ENCODE measurements around the gene ARF6.

Gene ARF6

GRCh38 chr14:49876563-49877127 is 16.2 kb upstream of the ARF6 start:
- no peak for TF ChIP-seq SIN3A (IDR thresholded peaks at IDR 0.05; ENCODE audit: borderline replicate concordance, insufficient read depth, low read length)
- TF ChIP-seq TAF1 (IDR thresholded peaks at IDR 0.05; ENCODE audit: borderline replicate concordance, insufficient read depth, low read length): no peak
- TF ChIP-seq REST (IDR thresholded peaks at IDR 0.05; ENCODE audit: insufficient read depth in 1 of 2, low read depth in 2 of 2, low read length in 2 of 2): no peak
- TF ChIP-seq POLR2AphosphoS5 (IDR thresholded peaks at IDR 0.05; ENCODE audit: low read depth, low read length): no peak
- TF ChIP-seq FOXP2 (optimal IDR thresholded peaks at IDR 0.05; ENCODE audit: borderline replicate concordance, extremely low read depth, extremely low read length, insufficient read depth): no peak

- TF ChIP-seq TAF1 (IDR thresholded peaks at IDR 0.05; ENCODE audit: borderline replicate concordance, insufficient read depth, low read length): no peak
- TF ChIP-seq FOXP2 (optimal IDR thresholded peaks at IDR 0.05; ENCODE audit: borderline replicate concordance, extremely low read depth, extremely low read length, insufficient read depth): no peak
- no peak for TF ChIP-seq SIN3A (IDR thresholded peaks at IDR 0.05; ENCODE audit: borderline replicate concordance, insufficient read depth, low read length)
- no peak for TF ChIP-seq POLR2AphosphoS5 (IDR thresholded peaks at IDR 0.05; ENCODE audit: low read depth, low read length)
- no peak for TF ChIP-seq REST (IDR thresholded peaks at IDR 0.05; ENCODE audit: insufficient read depth in 1 of 2, low read depth in 2 of 2, low read length in 2 of 2)
Observed at GRCh38 chr14:49879646-49880204, 13.2 kb upstream of the ARF6 start.

GRCh38 chr14:49880267-49881064 is 12.4 kb upstream of the ARF6 start:
- no peak for TF ChIP-seq POLR2AphosphoS5 (IDR thresholded peaks at IDR 0.05; ENCODE audit: low read depth, low read length)
- no peak for TF ChIP-seq SIN3A (IDR thresholded peaks at IDR 0.05; ENCODE audit: borderline replicate concordance, insufficient read depth, low read length)
- no peak for TF ChIP-seq FOXP2 (optimal IDR thresholded peaks at IDR 0.05; ENCODE audit: borderline replicate concordance, extremely low read depth, extremely low read length, insufficient read depth)
- TF ChIP-seq REST (IDR thresholded peaks at IDR 0.05; ENCODE audit: insufficient read depth in 1 of 2, low read depth in 2 of 2, low read length in 2 of 2): no peak
- TF ChIP-seq TAF1 (IDR thresholded peaks at IDR 0.05; ENCODE audit: borderline replicate concordance, insufficient read depth, low read length): no peak

- no peak for TF ChIP-seq FOXP2 (optimal IDR thresholded peaks at IDR 0.05; ENCODE audit: borderline replicate concordance, extremely low read depth, extremely low read length, insufficient read depth)
- no peak for TF ChIP-seq POLR2AphosphoS5 (IDR thresholded peaks at IDR 0.05; ENCODE audit: low read depth, low read length)
- TF ChIP-seq TAF1 (IDR thresholded peaks at IDR 0.05; ENCODE audit: borderline replicate concordance, insufficient read depth, low read length): no peak
- no peak for TF ChIP-seq REST (IDR thresholded peaks at IDR 0.05; ENCODE audit: insufficient read depth in 1 of 2, low read depth in 2 of 2, low read length in 2 of 2)
- no peak for TF ChIP-seq SIN3A (IDR thresholded peaks at IDR 0.05; ENCODE audit: borderline replicate concordance, insufficient read depth, low read length)
Observed at GRCh38 chr14:49881350-49882001, 11.4 kb upstream of the ARF6 start.
